ENCODE measurements around the gene MARK1.

GRCh38 chr1:220699044-220699443, 171.1 kb downstream of the MARK1 start:
- TF ChIP-seq, protein P1, sequence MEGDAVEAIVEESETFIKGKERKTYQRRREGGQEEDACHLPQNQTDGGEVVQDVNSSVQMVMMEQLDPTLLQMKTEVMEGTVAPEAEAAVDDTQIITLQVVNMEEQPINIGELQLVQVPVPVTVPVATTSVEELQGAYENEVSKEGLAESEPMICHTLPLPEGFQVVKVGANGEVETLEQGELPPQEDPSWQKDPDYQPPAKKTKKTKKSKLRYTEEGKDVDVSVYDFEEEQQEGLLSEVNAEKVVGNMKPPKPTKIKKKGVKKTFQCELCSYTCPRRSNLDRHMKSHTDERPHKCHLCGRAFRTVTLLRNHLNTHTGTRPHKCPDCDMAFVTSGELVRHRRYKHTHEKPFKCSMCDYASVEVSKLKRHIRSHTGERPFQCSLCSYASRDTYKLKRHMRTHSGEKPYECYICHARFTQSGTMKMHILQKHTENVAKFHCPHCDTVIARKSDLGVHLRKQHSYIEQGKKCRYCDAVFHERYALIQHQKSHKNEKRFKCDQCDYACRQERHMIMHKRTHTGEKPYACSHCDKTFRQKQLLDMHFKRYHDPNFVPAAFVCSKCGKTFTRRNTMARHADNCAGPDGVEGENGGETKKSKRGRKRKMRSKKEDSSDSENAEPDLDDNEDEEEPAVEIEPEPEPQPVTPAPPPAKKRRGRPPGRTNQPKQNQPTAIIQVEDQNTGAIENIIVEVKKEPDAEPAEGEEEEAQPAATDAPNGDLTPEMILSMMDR (IDR thresholded peaks at IDR 0.05), result no peak
- TF ChIP-seq EZH2 (IDR thresholded peaks at IDR 0.05; ENCODE audit: borderline replicate concordance, insufficient read depth, low read depth, low read length, poor library complexity, severe bottlenecking), result no peak

All from B cell (primary cell).